ENCODE results near the gene TSC1. TPM values are rescaled to one million over a fixed set of nuclear protein-coding genes. Genes with fewer than 3 reads are reported as not detected.

The TSC1 gene
- total and polyA plus RNA-seq, 3 experiments from 2014 or later: 12.6 to 37.1 (median 33.9) TPM

DNA sequence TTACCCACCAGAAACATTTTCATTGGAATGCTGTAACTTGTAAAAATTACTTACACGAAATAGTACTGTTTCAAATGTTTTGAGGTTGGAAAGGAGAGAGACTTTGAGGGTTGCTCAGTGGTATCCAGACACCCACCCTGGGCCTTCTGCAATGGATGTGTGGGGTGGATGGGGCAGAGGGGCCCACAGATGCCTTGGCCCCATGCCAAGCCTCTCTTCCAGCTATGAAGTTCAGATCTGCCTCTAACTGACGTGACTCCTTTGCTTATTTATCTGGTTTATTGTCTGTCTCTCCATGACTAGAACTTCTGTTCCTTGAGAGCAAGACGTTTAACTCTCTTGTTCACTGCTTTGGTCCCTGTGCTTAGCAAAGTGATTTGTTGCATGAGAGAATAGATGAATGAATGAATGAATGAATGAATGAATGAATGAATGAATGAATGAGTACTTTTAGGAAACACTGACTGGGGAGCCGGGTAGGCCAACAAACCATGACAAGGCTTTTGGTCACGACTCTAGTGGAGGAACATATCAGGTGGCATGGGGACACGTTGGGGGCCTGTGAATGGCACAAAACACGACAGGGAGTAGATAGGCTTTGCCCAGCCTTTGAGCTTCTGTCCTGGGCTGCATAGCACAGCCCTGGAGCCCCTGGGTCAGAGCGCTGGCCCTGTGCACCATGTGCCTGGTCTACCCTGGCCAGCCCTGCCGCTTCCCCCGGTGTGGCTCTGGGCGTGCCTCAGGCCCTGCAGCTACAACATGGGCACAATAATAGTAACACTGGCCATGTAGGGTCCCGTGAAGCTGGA, 98.1 kb downstream of the TSC1 start:
- Mint-ChIP-seq H3K36me3 (no peaks in the 10 kb centered on the region), H3K27me3 (peaks cover 0 to 6% of the 10 kb centered on the region in 2 donors), H3K27ac (no peak overlapping the region), H3K4me3 (no peak overlapping the region), H3K9me3 (no peaks in the 10 kb centered on the region), H3K4me1 (peaks cover 0 to 9% (median 6%) of the 10 kb centered on the region in 3 donors)
- ChIA-PET POLR2A (no interaction called here), CTCF (interaction anchor here (0.7 to 1.1 kb wide), 2 partner anchors 55 to 131 kb away, joined by 3 to 4 read pairs; no protein-coding TSS in a partner anchor)
- Histone ChIP-seq H3K4me3 (ENCODE audit: low read length) (no peak overlapping the region), H3K27ac (ENCODE audit: low read depth, low read length) (no peak overlapping the region), H3K9me3 (ENCODE audit: low read length) (no peaks in the 10 kb centered on the region), H3K27me3 (ENCODE audit: insufficient read depth, low read length, poor library complexity, severe bottlenecking) (no peaks in the 10 kb centered on the region), H3K36me3 (ENCODE audit: insufficient read depth, low read length) (no peaks in the 10 kb centered on the region), H3K4me1 (ENCODE audit: insufficient read depth, low read length) (no peaks in the 10 kb centered on the region)
- no peak for DNase-seq

DNA sequence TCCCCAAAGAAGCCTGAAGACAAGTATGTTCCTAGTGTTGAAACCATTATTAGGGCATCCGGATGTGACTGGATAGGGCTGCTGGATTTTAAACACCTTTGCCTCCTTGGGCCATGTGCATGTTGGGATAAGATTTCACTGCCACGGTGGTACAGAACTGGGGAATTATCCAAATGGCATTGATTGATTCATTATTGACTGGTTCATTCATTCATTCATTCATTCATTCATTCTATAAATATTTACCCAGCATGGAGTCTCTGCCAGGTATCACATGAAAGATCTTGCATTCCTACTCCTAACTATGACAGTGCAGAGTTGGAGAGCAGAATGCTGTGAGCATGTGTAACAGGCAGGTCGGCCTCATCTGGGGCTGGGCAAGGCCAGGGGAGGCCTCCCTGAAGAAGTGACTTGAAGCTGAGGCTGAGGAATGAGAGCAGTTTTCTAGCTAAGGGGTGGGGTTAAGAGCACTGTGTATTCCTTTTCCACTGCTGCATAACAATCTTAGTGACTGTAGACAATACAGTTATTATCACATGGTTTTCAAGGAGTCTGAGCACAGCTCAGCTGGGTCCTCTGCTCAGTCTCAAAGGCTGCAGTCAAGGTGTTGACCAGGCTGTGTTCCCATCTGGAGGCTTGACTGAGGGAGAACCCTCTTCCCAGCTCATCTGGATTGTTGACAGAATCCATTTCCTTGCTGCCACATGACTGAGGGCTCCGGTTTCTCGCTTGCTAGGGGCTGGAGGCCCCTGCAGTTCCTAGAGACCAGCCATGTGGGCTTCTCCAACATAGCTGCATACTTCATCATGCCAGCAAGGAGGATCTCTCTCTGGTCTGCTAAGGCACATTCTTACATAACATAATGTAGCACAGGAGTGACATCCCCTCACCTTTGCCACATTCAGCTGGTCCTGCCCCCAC, 102.0 kb downstream of the TSC1 start:
- Histone ChIP-seq H3K27ac (ENCODE audit: low read depth, low read length) (no peak overlapping the region), H3K36me3 (ENCODE audit: insufficient read depth, low read length) (no peaks in the 10 kb centered on the region), H3K4me3 (ENCODE audit: low read length) (no peak overlapping the region), H3K27me3 (ENCODE audit: insufficient read depth, low read length, poor library complexity, severe bottlenecking) (no peaks in the 10 kb centered on the region), H3K4me1 (ENCODE audit: insufficient read depth, low read length) (no peaks in the 10 kb centered on the region), H3K9me3 (ENCODE audit: low read length) (no peaks in the 10 kb centered on the region)
- ChIA-PET CTCF (no interaction called here), POLR2A (no interaction called here)
- Mint-ChIP-seq H3K27ac (peak overlapping the region in 1 of 8 donors; percentile 51), H3K4me3 (no peak overlapping the region), H3K27me3 (peaks cover 4 to 6% of the 10 kb centered on the region in 2 donors), H3K4me1 (no peaks in the 10 kb centered on the region), H3K9me3 (no peaks in the 10 kb centered on the region), H3K36me3 (no peaks in the 10 kb centered on the region)
- DNase-seq: no peak

Other genes with a start within 250 kb of the TSC1 start
- not detected for gene AK8, start 66.3 kb downstream of the TSC1 start, total RNA-seq
- gene AK8, start 66.3 kb downstream of the TSC1 start, polyA plus RNA-seq: not detected
- gene SPACA9, start 65.7 kb downstream of the TSC1 start, total RNA-seq: 1 to 10 TPM; 2.6 to 2.8 TPM
- gene SPACA9, start 65.7 kb downstream of the TSC1 start, polyA plus RNA-seq: 1.4 TPM
- gene GFI1B, start 34.1 kb upstream of the TSC1 start, total RNA-seq: not detected
- not detected for gene GFI1B, start 34.1 kb upstream of the TSC1 start, polyA plus RNA-seq
- gene GTF3C5, start 86.4 kb upstream of the TSC1 start, total RNA-seq: 10 to 100 TPM; 87.8 to 91.8 TPM
- 38.5 TPM for gene GTF3C5, start 86.4 kb upstream of the TSC1 start, polyA plus RNA-seq
- gene CEL, start 117.4 kb upstream of the TSC1 start, total RNA-seq: 1 to 10 TPM; 1.1 to 1.2 TPM
- not detected for gene CEL, start 117.4 kb upstream of the TSC1 start, polyA plus RNA-seq
- 10 to 100 TPM; 59.1 to 67.8 TPM for gene RALGDS, start 176.6 kb upstream of the TSC1 start, total RNA-seq
- 78.0 TPM for gene RALGDS, start 176.6 kb upstream of the TSC1 start, polyA plus RNA-seq
- 1 to 10 TPM; 1.8 to 2.6 TPM for gene GBGT1, start 219.3 kb upstream of the TSC1 start, total RNA-seq
- gene GBGT1, start 219.3 kb upstream of the TSC1 start, polyA plus RNA-seq: not detected